Measurements from ENCODE around the gene BBIP1.

- no peak for TF ChIP-seq TARDBP (IDR thresholded peaks at IDR 0.05)
- TF ChIP-seq FOXM1 (IDR thresholded peaks at IDR 0.05; ENCODE audit: borderline replicate concordance), result no peak
- no peak for TF ChIP-seq BHLHE40 (IDR thresholded peaks at IDR 0.05; ENCODE audit: borderline replicate concordance)
- TF ChIP-seq PKNOX1 (IDR thresholded peaks at IDR 0.05), result no peak
- TF ChIP-seq FOXK2 (IDR thresholded peaks at IDR 0.05), result no peak
- no peak for TF ChIP-seq LEF1 (IDR thresholded peaks at IDR 0.05; ENCODE audit: borderline replicate concordance)
- no peak for TF ChIP-seq FOXA1 (IDR thresholded peaks at IDR 0.05)
- TF ChIP-seq CTBP1 (IDR thresholded peaks at IDR 0.05; ENCODE audit: borderline replicate concordance), result no peak
- TF ChIP-seq ZNF384 (IDR thresholded peaks at IDR 0.05), result no peak
- TF ChIP-seq NFRKB (IDR thresholded peaks at IDR 0.05), result no peak
- TF ChIP-seq SUZ12 (IDR thresholded peaks at IDR 0.05), result no peak
- no peak for TF ChIP-seq SP1 (IDR thresholded peaks at IDR 0.05)
- no peak for TF ChIP-seq ARNT (IDR thresholded peaks at IDR 0.05)
Observed at GRCh38 chr10:110872984-110873923, 45.7 kb downstream of the BBIP1 start.

All from HEK293T (cell line).